HCT116 (cell line): ENCODE results near the gene LRP1B.

Experiments
- ATF3 ChIP-seq: IDR thresholded peaks from 2 replicates; pipeline ENCODE4 v1.6.1; 2012
- EGR1 ChIP-seq: IDR thresholded peaks from 2 replicates; pipeline ENCODE4 v1.6.1; 2012; ENCODE audit warnings: low read depth
- POLR2A ChIP-seq: IDR thresholded peaks from 2 replicates; pipeline ENCODE4 v1.7.0; 2011; ENCODE audit warnings: borderline replicate concordance; ENCODE audit not compliant: insufficient read depth, insufficient read length; ENCODE audit errors: extremely low read depth
- POLR2AphosphoS5 ChIP-seq: IDR thresholded peaks from 2 replicates; pipeline ENCODE4 v1.6.1; 2011; ENCODE audit warnings: mild to moderate bottlenecking, low read depth, low read length, moderate library complexity
- RAD21 ChIP-seq: IDR thresholded peaks from 2 replicates; pipeline ENCODE4 v1.6.1; 2012; ENCODE audit warnings: low read depth, mild to moderate bottlenecking
- SIN3A ChIP-seq: IDR thresholded peaks from 2 replicates; pipeline ENCODE4 v1.6.1; 2012; ENCODE audit warnings: low read depth
- SP1 ChIP-seq: IDR thresholded peaks from 2 replicates; pipeline ENCODE4 v1.6.1; 2012; ENCODE audit warnings: low read depth
- ZFX ChIP-seq: fragments of 450-650 bp; IDR thresholded peaks from 2 replicates; pipeline ENCODE4 v1.6.1; 2017
- TF ChIP-seq, protein P1 (sequence below), 3 experiments: fragments of 200-600 bp in 1 of 3; sonication (generic) in 1 of 3; IDR thresholded peaks in 2 of 3; conservative IDR thresholded peaks in 1 of 3; 2 replicates each; pipeline ENCODE4 v1.5.1; 2012 to 2017; ENCODE audit warnings: low read depth in 2 of 3, low read length in 2 of 3, antibody characterized with exemption in 1 of 3, borderline replicate concordance in 1 of 3, control low read depth in 1 of 3, mild to moderate bottlenecking in 1 of 3, mixed read lengths in 1 of 3, mixed run types in 1 of 3, moderate library complexity in 1 of 3; ENCODE audit not compliant: insufficient read depth in 1 of 3
- TF ChIP-seq, protein P2 (sequence below): IDR thresholded peaks from 2 replicates; pipeline ENCODE4 v1.6.1; 2012

GRCh38 chr2:142008135-142008744, 122.6 kb downstream of the LRP1B start:
- TF ChIP-seq POLR2AphosphoS5 (no peak), EGR1 (no peak), ATF3 (no peak), POLR2A (no peak), RAD21 (no peak), ZFX (no peak), SP1 (no peak), SIN3A (no peak)
- TF ChIP-seq, protein P1, sequence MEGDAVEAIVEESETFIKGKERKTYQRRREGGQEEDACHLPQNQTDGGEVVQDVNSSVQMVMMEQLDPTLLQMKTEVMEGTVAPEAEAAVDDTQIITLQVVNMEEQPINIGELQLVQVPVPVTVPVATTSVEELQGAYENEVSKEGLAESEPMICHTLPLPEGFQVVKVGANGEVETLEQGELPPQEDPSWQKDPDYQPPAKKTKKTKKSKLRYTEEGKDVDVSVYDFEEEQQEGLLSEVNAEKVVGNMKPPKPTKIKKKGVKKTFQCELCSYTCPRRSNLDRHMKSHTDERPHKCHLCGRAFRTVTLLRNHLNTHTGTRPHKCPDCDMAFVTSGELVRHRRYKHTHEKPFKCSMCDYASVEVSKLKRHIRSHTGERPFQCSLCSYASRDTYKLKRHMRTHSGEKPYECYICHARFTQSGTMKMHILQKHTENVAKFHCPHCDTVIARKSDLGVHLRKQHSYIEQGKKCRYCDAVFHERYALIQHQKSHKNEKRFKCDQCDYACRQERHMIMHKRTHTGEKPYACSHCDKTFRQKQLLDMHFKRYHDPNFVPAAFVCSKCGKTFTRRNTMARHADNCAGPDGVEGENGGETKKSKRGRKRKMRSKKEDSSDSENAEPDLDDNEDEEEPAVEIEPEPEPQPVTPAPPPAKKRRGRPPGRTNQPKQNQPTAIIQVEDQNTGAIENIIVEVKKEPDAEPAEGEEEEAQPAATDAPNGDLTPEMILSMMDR (IDR thresholded peaks at IDR 0.05 in 2 of 3, conservative IDR thresholded peaks at IDR 0.05 in 1 of 3; ENCODE audit: borderline replicate concordance in 1 of 3, insufficient read depth in 1 of 3, low read depth in 2 of 3, low read length in 2 of 3) = no peak
- TF ChIP-seq, protein P2, sequence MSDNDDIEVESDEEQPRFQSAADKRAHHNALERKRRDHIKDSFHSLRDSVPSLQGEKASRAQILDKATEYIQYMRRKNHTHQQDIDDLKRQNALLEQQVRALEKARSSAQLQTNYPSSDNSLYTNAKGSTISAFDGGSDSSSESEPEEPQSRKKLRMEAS = no peak
